ENCODE measurements around the gene THBS2. TPM values are rescaled to one million over a fixed set of nuclear protein-coding genes. Genes with fewer than 3 reads are reported as not detected.

THBS2 gene
- total and polyA plus RNA-seq, 2 donors (not counting 3 experiments of a cell fraction or from before 2014, with no cell fraction given), result 0.08 TPM; not detected in 1

DNA sequence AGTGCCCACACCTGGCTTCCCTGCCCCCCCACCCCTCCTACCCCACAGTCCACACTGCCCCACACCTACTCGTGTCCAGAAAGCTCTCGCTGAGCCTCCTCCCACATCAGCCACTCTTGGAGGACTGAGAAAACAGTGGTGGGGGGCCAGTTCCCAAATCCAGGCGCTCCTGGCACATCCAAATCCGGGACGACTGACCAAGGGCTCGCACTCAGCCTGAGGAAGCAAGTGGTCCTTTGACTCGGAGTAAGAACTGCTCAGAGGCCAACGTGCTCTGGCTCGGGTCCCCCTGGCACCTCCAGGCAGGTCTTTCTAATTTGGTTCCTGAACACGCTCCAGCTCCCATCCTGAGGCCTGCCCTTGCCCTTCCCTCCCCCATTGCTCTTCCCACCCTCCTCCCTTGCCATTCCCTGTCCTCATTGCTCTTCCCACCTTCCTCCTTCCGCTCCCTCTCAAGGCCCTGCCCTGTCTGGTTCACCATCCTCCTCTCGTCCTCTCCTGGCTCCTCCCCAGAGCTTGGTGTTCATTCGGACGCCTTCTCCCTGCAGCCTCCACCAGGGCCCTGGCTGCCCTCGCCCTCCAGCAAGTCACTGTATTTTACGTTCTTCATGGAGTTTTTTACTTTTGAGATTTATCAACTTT, 83.6 kb downstream of the THBS2 start:
- Histone ChIP-seq H3K27ac (ENCODE audit: insufficient read depth, low read depth, low read length) (no peak overlapping the region), H3K36me3 (ENCODE audit: control insufficient read depth in 2 of 2, extremely low read depth in 1 of 2, insufficient read depth in 2 of 2, low read length in 2 of 2) (no peaks in the 10 kb centered on the region), H3K9ac (replicated peaks; ENCODE audit: extremely low read depth, insufficient read depth, low read length) (no peak overlapping the region), H3K79me2 (ENCODE audit: control insufficient read depth, insufficient read depth, low read length) (no peaks in the 10 kb centered on the region), H3K4me1 (ENCODE audit: control insufficient read depth, extremely low read depth, insufficient read depth, low read length) (no peaks in the 10 kb centered on the region), H3K9me1 (replicated peaks; ENCODE audit: control insufficient read depth, extremely low read depth, insufficient read depth, low read length) (no peaks in the 10 kb centered on the region), H3K4me3 (replicated peaks in 1 of 3; ENCODE audit: insufficient read depth in 1 of 3, low read depth in 1 of 3, low read length in 3 of 3) (no peak overlapping the region), H4K20me1 (replicated peaks; ENCODE audit: control insufficient read depth, extremely low read depth, insufficient read depth, low read length) (no peaks in the 10 kb centered on the region), H3K27me3 (ENCODE audit: control insufficient read depth in 2 of 2, insufficient read depth in 2 of 2, low read length in 2 of 2) (no peaks in the 10 kb centered on the region), H2AFZ (ENCODE audit: low read depth, low read length) (no peak overlapping the region), H3K9me3 (replicated peaks; ENCODE audit: control insufficient read depth, insufficient read depth, low read length) (no peaks in the 10 kb centered on the region), H3K4me2 (ENCODE audit: insufficient read depth, low read length) (no peak overlapping the region)
- ChIA-PET CTCF (no interaction called here), POLR2A (no interaction called here)
- TF ChIP-seq MYC (IDR thresholded peaks at IDR 0.05; ENCODE audit: low read depth, low read length) (no peak), JUN (IDR thresholded peaks at IDR 0.05; ENCODE audit: borderline replicate concordance, insufficient read depth, insufficient read length, low read depth) (no peak), FOS (IDR thresholded peaks at IDR 0.05; ENCODE audit: borderline replicate concordance, insufficient read depth, low read length) (no peak), POLR2A (IDR thresholded peaks at IDR 0.05; ENCODE audit: low read depth, low read length) (no peak), EZH2 (IDR thresholded peaks at IDR 0.05; ENCODE audit: borderline replicate concordance, low read depth, low read length, severe bottlenecking) (no peak), GATA2 (IDR thresholded peaks at IDR 0.05; ENCODE audit: insufficient read depth, insufficient read length, low read depth, low read length) (no peak), POLR2AphosphoS5 (IDR thresholded peaks at IDR 0.05; ENCODE audit: insufficient read depth, low read depth, low read length) (no peak)
- TF ChIP-seq, protein P1, sequence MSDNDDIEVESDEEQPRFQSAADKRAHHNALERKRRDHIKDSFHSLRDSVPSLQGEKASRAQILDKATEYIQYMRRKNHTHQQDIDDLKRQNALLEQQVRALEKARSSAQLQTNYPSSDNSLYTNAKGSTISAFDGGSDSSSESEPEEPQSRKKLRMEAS (IDR thresholded peaks at IDR 0.05; ENCODE audit: insufficient read depth, insufficient read length), result no peak
- TF ChIP-seq, protein P2, sequence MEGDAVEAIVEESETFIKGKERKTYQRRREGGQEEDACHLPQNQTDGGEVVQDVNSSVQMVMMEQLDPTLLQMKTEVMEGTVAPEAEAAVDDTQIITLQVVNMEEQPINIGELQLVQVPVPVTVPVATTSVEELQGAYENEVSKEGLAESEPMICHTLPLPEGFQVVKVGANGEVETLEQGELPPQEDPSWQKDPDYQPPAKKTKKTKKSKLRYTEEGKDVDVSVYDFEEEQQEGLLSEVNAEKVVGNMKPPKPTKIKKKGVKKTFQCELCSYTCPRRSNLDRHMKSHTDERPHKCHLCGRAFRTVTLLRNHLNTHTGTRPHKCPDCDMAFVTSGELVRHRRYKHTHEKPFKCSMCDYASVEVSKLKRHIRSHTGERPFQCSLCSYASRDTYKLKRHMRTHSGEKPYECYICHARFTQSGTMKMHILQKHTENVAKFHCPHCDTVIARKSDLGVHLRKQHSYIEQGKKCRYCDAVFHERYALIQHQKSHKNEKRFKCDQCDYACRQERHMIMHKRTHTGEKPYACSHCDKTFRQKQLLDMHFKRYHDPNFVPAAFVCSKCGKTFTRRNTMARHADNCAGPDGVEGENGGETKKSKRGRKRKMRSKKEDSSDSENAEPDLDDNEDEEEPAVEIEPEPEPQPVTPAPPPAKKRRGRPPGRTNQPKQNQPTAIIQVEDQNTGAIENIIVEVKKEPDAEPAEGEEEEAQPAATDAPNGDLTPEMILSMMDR (IDR thresholded peaks at IDR 0.05; ENCODE audit: extremely low read depth in 1 of 2, insufficient read depth in 1 of 2, low read depth in 1 of 2, low read length in 2 of 2), result no peak
- dilution Hi-C loops (cut with MboI; ENCODE audit: extremely low pct_ligation_motif_present, low sequenced_read_pairs) (no loop called here), intact Hi-C loops (cut with micrococcal nuclease) (no loop called here)
- DNase-seq (ENCODE audit: low read depth, low spot score) (no peak), FAIRE-seq (no peak)
- no TSS peak for BruUV-seq (replicated peaks)
